ENCODE results near the gene RLBP1. TPM values are rescaled to one million over a fixed set of nuclear protein-coding genes. Genes with fewer than 3 reads are reported as not detected.

RLBP1 gene
- total RNA-seq, 1 donor from 2014 or later = not detected

DNA sequence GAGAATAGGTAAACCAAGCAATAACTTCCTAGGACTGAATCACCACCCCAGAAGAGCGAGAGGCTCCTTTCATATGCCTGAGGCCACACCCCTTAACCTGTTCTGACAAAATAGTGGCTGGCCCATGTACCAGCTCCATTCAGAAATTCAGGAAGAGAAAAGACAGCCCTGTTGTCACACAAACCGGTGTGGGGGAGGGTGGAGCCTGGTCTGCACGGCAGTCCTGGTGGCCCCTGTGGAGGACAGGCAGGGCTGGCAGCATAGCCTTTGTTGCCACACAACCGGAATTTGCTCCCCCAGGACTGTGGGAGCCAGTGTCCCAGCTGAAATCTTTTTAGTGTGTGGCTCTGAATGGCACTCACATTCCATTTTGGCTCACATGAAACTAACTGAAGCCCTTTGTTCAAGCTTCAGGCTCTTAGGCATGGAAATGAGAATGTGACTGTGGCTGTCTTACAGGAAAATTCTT lies 23.8 kb downstream of the RLBP1 start:
- H3K4me3 ChIP-seq (ENCODE audit: low read depth, low read length) = no peak overlapping the region
- no peak for DNase-seq (ENCODE audit: low read depth)
- no peak for TF ChIP-seq CTCF (conservative IDR thresholded peaks at IDR 0.05; ENCODE audit: low read depth, low read length)

DNA sequence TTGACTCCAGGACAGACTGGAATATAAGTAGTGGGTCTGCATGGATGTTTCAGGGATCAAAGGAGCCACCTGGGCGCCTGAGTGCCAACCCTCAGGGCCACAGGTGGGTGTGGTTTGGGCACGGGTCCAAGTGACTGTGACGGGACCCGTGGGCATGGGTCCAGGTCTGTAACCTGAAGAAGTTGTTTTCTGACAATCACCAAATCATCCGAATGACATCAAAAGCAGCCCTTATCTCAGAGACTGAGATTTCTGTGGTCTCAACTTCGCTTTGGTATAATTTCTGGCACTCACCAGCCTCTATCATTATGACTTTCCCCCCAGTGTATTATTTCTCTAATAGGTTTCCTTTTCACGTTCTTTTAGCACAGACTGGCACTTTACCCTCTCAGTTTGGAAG lies 24.4 kb downstream of the RLBP1 start:
- no peak for DNase-seq (ENCODE audit: low read depth)

DNA sequence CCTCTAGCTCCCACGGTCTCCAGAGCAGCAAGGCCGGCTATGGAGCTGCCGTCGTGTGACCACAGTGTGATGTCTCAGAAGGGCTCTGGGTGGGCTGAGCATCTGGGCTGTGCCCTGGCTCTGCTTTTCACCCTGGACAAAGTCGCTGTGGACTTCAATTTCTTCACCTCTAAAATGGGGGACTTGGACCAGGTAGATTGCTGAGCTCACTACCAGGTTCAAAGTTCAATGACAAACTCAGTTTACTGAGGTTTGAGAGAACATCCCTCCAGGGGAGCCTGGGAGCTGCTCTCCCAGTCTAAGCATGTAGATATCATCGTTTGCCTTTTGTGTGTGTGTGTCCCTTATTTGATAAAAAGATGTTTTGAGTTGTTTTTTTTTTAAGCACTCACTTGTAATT lies 25.1 kb downstream of the RLBP1 start:
- no peak for DNase-seq (ENCODE audit: low read depth)
- no peak for TF ChIP-seq CTCF (conservative IDR thresholded peaks at IDR 0.05; ENCODE audit: low read depth, low read length)
- H3K4me3 ChIP-seq (ENCODE audit: low read depth, low read length) = no peak overlapping the region

More for the DNA sequence above, 24.4 kb downstream of the RLBP1 start:
- TF ChIP-seq CTCF (conservative IDR thresholded peaks at IDR 0.05; ENCODE audit: low read depth, low read length) = no peak
- no peak overlapping the region for H3K4me3 ChIP-seq (ENCODE audit: low read depth, low read length)

GRCh38 chr15:89195836-89196235 lies 25.5 kb downstream of the RLBP1 start:
- TF ChIP-seq CTCF (conservative IDR thresholded peaks at IDR 0.05; ENCODE audit: low read depth, low read length) = no peak
- no peak overlapping the region for H3K4me3 ChIP-seq (ENCODE audit: low read depth, low read length)
- DNase-seq (ENCODE audit: low read depth) = no peak

GRCh38 chr15:89194608-89195007 lies 26.8 kb downstream of the RLBP1 start:
- no peak for DNase-seq (ENCODE audit: low read depth)
- H3K4me3 ChIP-seq (ENCODE audit: low read depth, low read length) = no peak overlapping the region
- no peak for TF ChIP-seq CTCF (conservative IDR thresholded peaks at IDR 0.05; ENCODE audit: low read depth, low read length)

DNA sequence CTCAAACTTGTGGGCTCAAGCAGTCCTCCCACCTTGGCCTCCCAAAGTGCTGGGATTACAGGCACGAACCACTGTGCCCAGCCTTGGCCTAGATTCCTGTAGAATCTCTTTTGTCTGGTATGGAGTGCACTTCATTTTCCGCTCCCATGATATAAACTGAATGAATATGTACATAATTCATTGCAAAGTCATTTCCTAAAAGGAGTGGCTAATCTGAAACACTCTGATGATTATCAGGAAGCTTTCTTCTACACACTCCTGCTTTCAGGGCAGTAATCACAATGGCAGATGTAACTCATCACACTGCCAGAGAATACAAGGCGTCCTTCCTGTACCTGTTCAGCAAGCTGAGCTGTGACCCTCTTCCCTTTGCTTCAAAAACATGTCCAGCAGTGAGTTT lies 28.6 kb downstream of the RLBP1 start:
- no peak overlapping the region for H3K4me3 ChIP-seq (ENCODE audit: low read depth, low read length)
- DNase-seq (ENCODE audit: low read depth) = no peak
- TF ChIP-seq CTCF (conservative IDR thresholded peaks at IDR 0.05; ENCODE audit: low read depth, low read length) = no peak

GRCh38 chr15:89192136-89192535 lies 29.2 kb downstream of the RLBP1 start:
- H3K4me3 ChIP-seq (ENCODE audit: low read depth, low read length) = no peak overlapping the region
- no peak for TF ChIP-seq CTCF (conservative IDR thresholded peaks at IDR 0.05; ENCODE audit: low read depth, low read length)
- no peak for DNase-seq (ENCODE audit: low read depth)

All from epithelial cell of proximal tubule (primary cell).